Cerebellar cortex (tissue), 1 donor: ENCODE results near the gene GIT1.

Source experiments
- DNase-seq: peaks from one replicate; pipeline ENCODE4 v3.0.0-alpha.2; 2015; ENCODE audit warnings: low spot score

The GIT1 gene

GRCh38 chr17:29615492-29616299 is 26.2 kb upstream of the GIT1 start:
- DNase-seq, result peak; percentile 70

DNA sequence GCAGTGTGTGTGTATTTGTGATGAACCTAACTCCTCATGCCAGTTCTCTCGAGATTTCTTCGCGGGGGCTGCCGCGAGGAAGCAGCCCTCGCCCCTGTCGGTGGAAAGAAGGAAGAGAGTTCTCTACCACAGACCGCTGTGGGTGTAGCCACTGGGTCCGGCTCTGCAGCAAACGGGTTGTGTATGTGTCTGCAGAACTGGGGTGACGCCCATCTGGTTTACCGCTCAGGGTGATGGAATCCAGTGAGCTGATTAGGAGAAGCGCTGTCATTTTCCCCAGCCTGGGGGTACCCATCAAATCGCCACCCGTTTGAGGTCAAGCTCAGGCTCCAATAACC is 25.6 kb upstream of the GIT1 start:
- DNase-seq, result no peak

DNA sequence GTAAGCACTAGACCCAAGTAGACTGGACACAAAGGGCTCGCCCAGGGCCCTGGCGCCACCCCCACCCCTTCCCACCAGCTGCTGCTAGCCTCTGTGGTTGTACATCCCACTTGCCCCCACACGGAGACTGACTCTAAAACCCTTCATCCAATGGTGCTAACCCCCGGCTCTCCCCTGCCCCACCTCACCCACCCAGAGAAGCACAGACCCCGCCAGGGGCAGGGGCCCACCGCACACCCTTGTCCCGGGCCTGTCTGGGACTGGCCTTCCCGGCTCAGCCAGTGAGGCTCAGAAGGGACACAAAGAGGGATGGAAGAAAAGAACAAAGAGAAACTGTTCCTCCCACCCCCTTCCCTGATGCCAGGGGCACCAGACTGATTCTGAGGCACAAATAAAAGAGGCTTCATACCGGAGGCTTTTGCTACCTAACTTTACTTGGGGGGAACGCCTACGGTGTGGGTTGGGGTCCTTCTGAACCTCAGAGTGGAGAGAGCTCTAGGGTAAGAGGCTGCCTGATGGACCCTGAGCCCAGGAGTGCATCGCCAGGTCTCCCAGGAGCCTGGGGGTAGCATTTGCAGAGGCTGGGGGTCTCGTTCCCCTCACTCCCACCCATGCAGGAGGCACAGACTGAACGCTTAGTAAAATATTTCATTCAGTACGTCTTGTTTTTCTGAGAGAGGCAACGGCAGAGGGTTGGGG is 25.1 kb upstream of the GIT1 start:
- no peak for DNase-seq

GRCh38 chr17:29613856-29614255 is 24.4 kb upstream of the GIT1 start:
- no peak for DNase-seq

DNA sequence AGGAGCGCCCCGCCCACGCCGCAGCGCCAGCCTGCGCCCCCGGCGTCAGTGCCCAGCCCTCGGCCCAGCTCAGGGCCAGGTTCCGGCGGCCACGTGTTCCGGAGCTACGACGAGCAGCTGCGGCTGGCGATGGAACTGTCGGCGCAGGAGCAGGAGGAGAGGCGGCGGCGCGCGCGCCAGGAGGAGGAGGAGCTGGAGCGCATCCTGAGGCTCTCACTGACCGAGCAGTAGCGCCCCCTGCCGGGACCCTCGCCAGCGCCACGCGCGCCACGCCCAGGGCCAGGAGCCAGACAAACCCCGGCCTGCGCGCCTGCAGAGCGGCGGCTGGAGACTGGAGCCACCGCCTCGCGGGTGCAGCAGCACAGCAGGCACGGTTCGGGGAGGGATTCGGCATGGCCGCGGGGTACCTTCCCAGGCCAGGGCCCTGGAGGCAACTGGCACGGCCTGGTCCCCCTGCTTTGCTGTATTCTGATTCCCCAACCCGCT is 23.9 kb upstream of the GIT1 start:
- peak; percentile 59 for DNase-seq

- DNase-seq, result no peak
These were observed 23.2 kb upstream of the GIT1 start for GRCh38 chr17:29612404-29613280.

DNA sequence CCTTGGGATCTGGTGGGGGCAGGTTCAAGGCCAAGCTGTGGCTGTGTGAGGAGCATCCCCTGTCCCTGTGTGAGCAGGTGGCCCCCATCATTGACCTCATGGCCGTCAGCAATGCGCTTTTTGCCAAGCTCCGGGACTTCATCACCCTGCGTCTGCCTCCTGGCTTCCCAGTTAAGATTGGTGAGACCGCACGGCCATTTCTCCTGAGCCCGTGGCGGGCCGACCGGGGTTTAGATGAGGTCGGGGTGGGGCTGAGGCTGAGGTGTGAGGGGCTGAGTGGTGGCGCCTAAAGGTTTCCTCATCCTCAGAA is 22.6 kb upstream of the GIT1 start:
- no peak for DNase-seq

- no peak for DNase-seq
These were observed 22.1 kb upstream of the GIT1 start for GRCh38 chr17:29611351-29612093.

- DNase-seq, result no peak
These were observed 20.9 kb upstream of the GIT1 start for GRCh38 chr17:29610395-29610794.

- no peak for DNase-seq
These were observed 19.5 kb upstream of the GIT1 start for GRCh38 chr17:29608986-29609385.

DNA sequence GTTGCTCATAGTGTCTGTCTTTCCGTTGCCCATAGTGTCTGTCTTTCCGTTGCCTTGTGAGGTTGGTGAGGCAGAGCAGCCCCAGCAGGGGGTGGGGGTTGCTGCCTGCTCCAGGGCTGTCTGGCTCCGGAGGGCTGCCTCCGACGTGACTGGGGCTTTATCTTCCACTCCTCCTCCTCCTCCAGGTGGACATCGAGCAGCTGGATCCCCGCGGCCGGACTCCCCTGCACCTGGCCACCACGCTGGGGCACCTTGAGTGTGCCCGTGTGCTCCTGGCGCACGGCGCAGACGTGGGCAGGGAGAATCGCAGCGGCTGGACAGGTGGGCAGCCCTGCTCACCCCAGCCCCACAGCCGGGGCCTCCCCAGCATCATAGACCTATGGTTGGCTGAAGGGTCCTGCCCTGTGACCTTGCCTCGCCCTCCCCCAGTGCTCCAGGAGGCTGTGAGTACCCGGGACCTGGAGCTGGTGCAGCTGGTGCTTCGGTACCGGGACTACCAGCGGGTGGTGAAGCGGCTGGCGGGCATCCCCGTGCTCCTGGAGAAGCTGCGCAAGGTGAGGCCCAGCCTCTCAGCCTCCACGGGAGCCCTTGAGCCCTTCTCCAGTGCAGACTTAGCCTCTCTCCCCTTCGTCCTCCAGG is 18.2 kb upstream of the GIT1 start:
- DNase-seq, result no peak

DNA sequence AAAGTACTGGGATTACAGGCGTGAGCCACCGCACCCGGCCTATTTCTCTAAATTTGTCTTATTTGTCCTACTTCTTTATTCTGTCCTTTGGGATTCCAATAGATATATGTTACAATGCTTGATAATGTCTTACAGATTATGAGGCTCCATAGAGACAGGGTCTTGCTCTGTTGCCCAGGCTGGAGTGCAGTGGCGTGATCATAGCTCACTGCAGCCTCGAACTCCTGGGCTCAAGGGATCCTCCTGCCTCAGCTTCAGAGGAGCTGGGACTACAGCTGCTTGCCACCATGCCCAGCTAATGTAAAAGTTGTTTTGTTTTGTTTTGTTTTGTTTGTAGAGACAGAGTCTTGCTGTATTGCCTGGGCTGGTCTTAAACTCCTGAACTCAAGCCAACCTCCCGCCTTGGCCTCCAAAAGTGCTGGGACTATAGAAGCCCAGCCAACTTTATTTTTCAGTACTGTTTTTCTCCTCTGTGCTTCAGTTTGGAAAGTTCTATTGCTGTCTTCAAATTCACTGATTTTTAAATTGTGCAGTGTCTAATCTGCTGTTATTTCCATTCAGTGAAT is 13.7 kb upstream of the GIT1 start:
- DNase-seq, result no peak

DNA sequence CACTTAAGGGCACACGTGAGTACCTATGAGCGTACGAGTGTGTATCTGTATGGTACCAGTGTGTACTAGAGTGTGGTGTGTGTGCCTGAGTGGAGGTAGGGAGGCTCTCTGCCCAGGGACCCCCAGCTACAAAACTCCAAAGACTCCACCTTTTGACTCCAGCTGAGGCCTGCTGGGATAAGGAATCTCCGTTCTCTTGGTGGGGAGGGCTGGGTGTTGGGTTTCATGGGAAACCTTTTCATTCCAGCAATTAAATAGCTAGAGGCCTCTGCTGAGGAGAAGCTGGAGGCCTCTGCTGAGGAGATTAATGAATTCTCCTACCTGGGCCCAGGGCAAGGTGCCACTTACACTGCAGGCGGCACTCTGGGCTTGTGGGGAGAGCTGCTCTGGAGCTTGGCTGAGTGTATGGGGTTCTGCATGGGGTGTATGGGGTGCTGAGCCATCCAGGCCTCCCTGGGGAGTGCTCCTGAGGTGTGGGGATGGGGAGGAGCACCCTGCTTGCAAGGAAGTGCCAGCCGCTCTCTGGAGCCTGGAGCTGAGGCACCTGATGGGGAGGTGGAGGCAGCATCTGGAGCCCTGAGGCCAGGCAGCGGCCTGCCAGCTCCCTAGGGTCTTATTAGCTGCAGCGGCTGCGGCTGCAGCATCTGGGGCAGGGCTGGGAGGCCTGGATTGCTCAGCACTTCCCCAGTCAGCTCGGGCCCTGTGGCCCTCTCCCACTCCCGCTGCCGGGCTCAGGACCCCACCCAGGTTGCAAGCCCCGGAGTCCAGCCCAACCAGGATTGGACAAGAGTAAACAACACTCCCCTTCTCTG is 8.1 kb upstream of the GIT1 start:
- peak; percentile 39 for DNase-seq

- DNase-seq, result no peak
These were observed 7.4 kb upstream of the GIT1 start for GRCh38 chr17:29596811-29597210.

DNA sequence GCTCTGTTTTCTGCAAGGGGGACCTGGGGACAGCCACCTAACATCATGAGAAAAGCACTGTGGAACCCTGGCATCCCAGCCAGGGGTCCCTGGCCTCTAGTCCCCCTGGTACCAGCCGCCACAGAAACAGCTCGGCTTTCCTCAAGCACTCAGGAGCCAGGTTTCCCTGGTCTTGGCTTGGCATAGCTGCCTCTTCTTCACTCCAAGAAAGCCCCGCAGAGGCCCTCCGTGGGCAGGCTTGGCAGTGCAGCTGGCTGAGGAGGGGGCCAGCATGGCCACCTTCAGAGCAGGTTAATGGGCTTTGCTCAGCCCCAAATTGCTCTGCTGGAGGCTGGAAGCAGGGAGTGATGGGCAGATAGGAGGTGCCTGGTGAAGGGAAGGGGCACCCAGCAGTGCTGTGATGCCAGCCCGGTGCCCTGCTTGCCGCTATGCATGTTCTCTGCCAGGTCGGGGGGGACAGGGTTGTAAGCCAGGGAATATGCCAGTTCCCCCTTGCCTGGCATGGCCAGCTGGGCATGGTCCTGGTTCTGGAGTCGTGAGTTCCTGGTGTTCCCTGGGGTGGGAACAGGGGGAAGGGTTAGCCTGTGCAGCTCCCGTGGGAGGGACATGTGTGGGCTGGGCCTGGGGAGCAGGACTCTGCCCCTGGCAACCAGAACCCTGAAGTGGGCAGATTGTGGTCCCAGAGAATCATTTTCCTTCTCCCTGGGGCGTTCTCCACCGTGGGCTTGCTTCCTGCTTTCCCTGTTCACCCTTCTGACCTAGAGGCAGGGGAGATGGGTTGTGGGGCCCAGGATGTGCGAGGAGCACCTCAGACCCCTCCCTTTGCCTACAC is 6.7 kb upstream of the GIT1 start:
- no peak for DNase-seq

DNA sequence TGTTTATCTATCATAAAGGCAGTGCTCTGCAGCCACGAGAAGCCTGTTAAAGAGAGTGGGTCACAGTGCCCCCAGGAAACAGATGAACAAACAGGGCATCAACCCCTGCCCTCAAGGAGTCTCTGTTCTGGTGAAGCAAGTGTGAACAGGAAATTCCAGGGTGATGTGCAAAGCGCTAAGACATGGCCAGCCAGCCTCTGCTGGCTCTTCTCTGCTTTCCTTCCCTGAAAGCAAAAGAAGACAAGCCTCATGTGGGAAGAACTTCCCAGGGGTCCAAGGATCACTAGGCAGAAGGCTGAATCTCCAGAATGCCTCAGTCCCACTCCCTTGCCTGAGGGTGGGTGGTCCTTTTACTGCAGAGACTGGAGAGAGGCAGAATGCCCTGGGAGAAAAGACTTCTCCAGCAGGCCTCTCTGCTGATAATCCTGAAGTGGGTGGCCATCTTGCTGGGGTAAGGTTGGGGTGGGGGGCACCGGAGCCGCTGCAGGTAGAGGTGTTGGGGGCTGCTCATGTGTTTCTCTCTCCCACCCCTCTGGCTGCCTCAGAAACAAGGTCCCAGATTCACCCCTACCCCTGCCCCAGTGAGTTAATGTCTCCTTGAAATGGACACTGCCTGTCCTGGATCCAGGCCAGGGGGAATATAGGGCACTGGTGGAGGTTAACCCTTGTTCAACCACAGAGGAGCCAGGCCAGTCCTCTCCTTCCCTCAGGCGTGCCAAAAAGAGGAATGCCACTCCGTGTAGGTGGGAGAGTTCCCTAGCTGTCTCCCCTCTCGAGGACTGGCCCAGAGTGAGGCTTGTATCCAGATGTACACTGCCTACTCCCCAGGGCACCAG is 5.9 kb upstream of the GIT1 start:
- DNase-seq, result peak; percentile 23

DNA sequence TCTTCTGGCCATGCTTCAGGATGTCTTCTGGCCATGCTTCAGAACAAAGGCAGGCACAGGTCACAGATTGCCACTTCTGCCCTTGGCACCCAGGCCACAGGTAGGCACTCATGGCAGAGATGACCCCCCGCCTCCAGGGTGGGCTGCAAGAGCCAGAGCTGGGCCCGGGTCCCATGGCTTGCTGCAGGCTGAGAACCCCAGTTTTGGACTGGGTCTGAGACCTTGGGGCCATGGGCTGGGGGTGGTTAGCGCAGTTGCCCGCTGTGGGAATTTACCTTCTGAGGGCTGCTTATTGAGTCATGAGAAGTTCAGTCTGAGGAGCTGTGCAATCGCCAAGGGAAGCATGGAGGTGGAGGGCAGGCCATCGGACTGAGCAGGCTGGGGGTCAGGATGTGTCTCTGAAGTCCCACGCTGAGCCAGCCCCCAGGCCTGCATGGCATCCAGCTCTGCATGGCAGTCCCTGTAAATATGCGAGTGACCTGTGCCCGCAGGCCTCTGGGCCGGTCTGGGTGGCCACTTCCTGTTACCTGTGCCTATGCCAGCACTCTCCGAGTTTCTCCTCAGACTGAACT is 5.2 kb upstream of the GIT1 start:
- DNase-seq, result no peak
